ENCODE results near the gene HSFX3. TPM values are rescaled to one million over a fixed set of nuclear protein-coding genes. Genes with fewer than 3 reads are reported as not detected.
"Not testable (repeated sequence)": the region's sequence is repeated elsewhere in the genome, so short reads cannot be mapped to it uniquely, and the experiment has no call there.

The HSFX3 gene, protein sequence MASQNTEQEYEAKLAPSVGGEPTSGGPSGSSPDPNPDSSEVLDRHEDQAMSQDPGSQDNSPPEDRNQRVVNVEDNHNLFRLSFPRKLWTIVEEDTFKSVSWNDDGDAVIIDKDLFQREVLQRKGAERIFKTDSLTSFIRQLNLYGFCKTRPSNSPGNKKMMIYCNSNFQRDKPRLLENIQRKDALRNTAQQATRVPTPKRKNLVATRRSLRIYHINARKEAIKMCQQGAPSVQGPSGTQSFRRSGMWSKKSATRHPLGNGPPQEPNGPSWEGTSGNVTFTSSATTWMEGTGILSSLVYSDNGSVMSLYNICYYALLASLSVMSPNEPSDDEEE
- not detected for total RNA-seq (ENCODE audit: unreplicated experiment)
- long read RNA-seq: 0 reads

GRCh38 chrX:149549701-149550100, at the start of gene HSFX3:
HSFX3 (minus strand) TSS chrX:149549924; CDS start chrX:149549852, 72 bp downstream.
- not testable (repeated sequence) for DNase-seq (ENCODE audit: low spot score); H3K27me3 Mint-ChIP-seq (ENCODE audit: unreplicated experiment); H3K4me1 Mint-ChIP-seq (ENCODE audit: unreplicated experiment); H3K27ac Mint-ChIP-seq (ENCODE audit: unreplicated experiment); H3K4me3 Mint-ChIP-seq (ENCODE audit: unreplicated experiment); H3K36me3 Mint-ChIP-seq (ENCODE audit: low read depth, unreplicated experiment); H3K9me3 Mint-ChIP-seq (ENCODE audit: unreplicated experiment)

GRCh38 chrX:149598603-149599002, 48.9 kb upstream of the HSFX3 start:
- not testable (repeated sequence) for H3K9me3 Mint-ChIP-seq (ENCODE audit: unreplicated experiment); H3K4me3 Mint-ChIP-seq (ENCODE audit: unreplicated experiment); H3K27me3 Mint-ChIP-seq (ENCODE audit: unreplicated experiment); H3K4me1 Mint-ChIP-seq (ENCODE audit: unreplicated experiment); H3K27ac Mint-ChIP-seq (ENCODE audit: unreplicated experiment)
- peaks cover 10% of the 10 kb centered on the region for H3K36me3 Mint-ChIP-seq (ENCODE audit: low read depth, unreplicated experiment)
- DNase-seq (ENCODE audit: low spot score): peak; percentile 18

GRCh38 chrX:149595943-149596342, 46.2 kb upstream of the HSFX3 start:
- not testable (repeated sequence) for DNase-seq (ENCODE audit: low spot score); H3K27ac Mint-ChIP-seq (ENCODE audit: unreplicated experiment); H3K4me1 Mint-ChIP-seq (ENCODE audit: unreplicated experiment); H3K9me3 Mint-ChIP-seq (ENCODE audit: unreplicated experiment); H3K27me3 Mint-ChIP-seq (ENCODE audit: unreplicated experiment); H3K36me3 Mint-ChIP-seq (ENCODE audit: low read depth, unreplicated experiment); H3K4me3 Mint-ChIP-seq (ENCODE audit: unreplicated experiment)

DNA sequence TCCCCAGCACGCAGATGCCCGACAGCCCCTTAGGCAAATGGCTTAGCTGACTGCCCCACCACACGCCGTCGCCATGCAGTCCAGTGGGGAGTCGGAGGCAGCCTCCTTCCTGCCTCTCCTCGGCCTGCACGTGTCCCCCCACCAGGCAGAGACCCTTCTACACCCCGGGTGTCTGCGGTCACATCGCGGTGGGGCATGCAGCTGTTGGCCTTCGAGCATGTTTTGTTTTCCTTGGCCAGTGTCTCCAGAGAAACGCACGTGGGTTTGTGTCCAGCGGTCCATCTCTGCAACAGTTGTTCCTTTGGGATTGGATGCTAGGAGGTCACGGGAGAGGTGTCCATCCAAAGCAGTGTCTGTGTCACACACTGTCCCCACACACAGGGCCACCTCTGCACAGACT, 45.5 kb upstream of the HSFX3 start, which contains the start of gene HSFX2:
HSFX2 (minus strand) TSS at position 101 of the 400 bp plus-strand sequence. CDS start 614 bp downstream, outside the sequence.
- H3K36me3 Mint-ChIP-seq (ENCODE audit: low read depth, unreplicated experiment); DNase-seq (ENCODE audit: low spot score); H3K27me3 Mint-ChIP-seq (ENCODE audit: unreplicated experiment); H3K4me1 Mint-ChIP-seq (ENCODE audit: unreplicated experiment); H3K4me3 Mint-ChIP-seq (ENCODE audit: unreplicated experiment); H3K9me3 Mint-ChIP-seq (ENCODE audit: unreplicated experiment); H3K27ac Mint-ChIP-seq (ENCODE audit: unreplicated experiment): not testable (repeated sequence)

- H3K27me3 Mint-ChIP-seq (ENCODE audit: unreplicated experiment); H3K9me3 Mint-ChIP-seq (ENCODE audit: unreplicated experiment); H3K4me1 Mint-ChIP-seq (ENCODE audit: unreplicated experiment); H3K27ac Mint-ChIP-seq (ENCODE audit: unreplicated experiment); H3K36me3 Mint-ChIP-seq (ENCODE audit: low read depth, unreplicated experiment); DNase-seq (ENCODE audit: low spot score); H3K4me3 Mint-ChIP-seq (ENCODE audit: unreplicated experiment): not testable (repeated sequence)
Observed at GRCh38 chrX:149590993-149591392, 41.3 kb upstream of the HSFX3 start.

GRCh38 chrX:149587359-149587758, 37.6 kb upstream of the HSFX3 start, which contains the start of gene MAGEA9B:
MAGEA9B (minus strand) TSS chrX:149587459; CDS start chrX:149583179, 4,280 bp downstream.
- not testable (repeated sequence) for DNase-seq (ENCODE audit: low spot score); H3K9me3 Mint-ChIP-seq (ENCODE audit: unreplicated experiment); H3K27me3 Mint-ChIP-seq (ENCODE audit: unreplicated experiment); H3K4me1 Mint-ChIP-seq (ENCODE audit: unreplicated experiment); H3K36me3 Mint-ChIP-seq (ENCODE audit: low read depth, unreplicated experiment); H3K4me3 Mint-ChIP-seq (ENCODE audit: unreplicated experiment); H3K27ac Mint-ChIP-seq (ENCODE audit: unreplicated experiment)

DNA sequence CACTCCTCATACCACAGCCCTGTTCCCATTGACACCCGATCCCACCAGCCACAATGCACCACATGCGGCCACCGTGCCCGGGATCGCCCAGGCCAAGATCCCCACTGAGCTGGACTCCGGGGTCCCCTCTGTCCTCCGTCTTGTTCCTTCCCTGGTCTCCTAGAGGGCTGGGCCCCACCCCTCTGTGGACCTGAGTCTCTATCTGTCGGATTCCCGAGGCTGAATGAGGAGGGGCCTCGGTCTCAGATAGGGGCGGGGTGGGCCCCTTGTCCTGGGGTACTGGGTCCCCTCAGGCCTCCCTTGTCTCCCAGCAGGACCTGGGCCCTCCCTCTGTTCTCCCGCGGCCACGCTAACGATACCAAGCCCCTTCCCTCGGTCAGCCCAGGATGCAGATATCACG, 35.9 kb upstream of the HSFX3 start:
- DNase-seq (ENCODE audit: low spot score); H3K27me3 Mint-ChIP-seq (ENCODE audit: unreplicated experiment); H3K27ac Mint-ChIP-seq (ENCODE audit: unreplicated experiment); H3K36me3 Mint-ChIP-seq (ENCODE audit: low read depth, unreplicated experiment); H3K4me3 Mint-ChIP-seq (ENCODE audit: unreplicated experiment); H3K4me1 Mint-ChIP-seq (ENCODE audit: unreplicated experiment); H3K9me3 Mint-ChIP-seq (ENCODE audit: unreplicated experiment): not testable (repeated sequence)

- H3K4me1 Mint-ChIP-seq (ENCODE audit: unreplicated experiment): peaks cover 11% of the 10 kb centered on the region
- H3K36me3 Mint-ChIP-seq (ENCODE audit: low read depth, unreplicated experiment); H3K27ac Mint-ChIP-seq (ENCODE audit: unreplicated experiment); H3K9me3 Mint-ChIP-seq (ENCODE audit: unreplicated experiment); DNase-seq (ENCODE audit: low spot score); H3K4me3 Mint-ChIP-seq (ENCODE audit: unreplicated experiment); H3K27me3 Mint-ChIP-seq (ENCODE audit: unreplicated experiment): not testable (repeated sequence)
Observed at GRCh38 chrX:149573456-149573855, 23.7 kb upstream of the HSFX3 start.

GRCh38 chrX:149572743-149573142, 23.0 kb upstream of the HSFX3 start:
- H3K27me3 Mint-ChIP-seq (ENCODE audit: unreplicated experiment): no peaks in the 10 kb centered on the region
- no peak for TF ChIP-seq CTCF (IDR thresholded peaks at IDR 0.05; ENCODE audit: unreplicated experiment)
- H3K9me3 Mint-ChIP-seq (ENCODE audit: unreplicated experiment): no peaks in the 10 kb centered on the region
- no peak overlapping the region for H3K27ac Mint-ChIP-seq (ENCODE audit: unreplicated experiment)
- no peaks in the 10 kb centered on the region for H3K36me3 Mint-ChIP-seq (ENCODE audit: low read depth, unreplicated experiment)
- peaks cover 11% of the 10 kb centered on the region for H3K4me1 Mint-ChIP-seq (ENCODE audit: unreplicated experiment)
- H3K4me3 Mint-ChIP-seq (ENCODE audit: unreplicated experiment): no peak overlapping the region
- no peak for DNase-seq (ENCODE audit: low spot score)

All from endothelial cell (in vitro differentiated cells).